Fibroblast of lung (primary cell): Measurements from ENCODE around the gene NDUFAF8. TPM values are rescaled to one million over a fixed set of nuclear protein-coding genes. Genes with fewer than 3 reads are reported as not detected.

ENCODE experiments used
- DNase-seq, 2 donors: peaks; one replicate each; pipeline versions ENCODE4 v3.0.0 to v3.0.0-alpha.2; 2010; ENCODE audit warnings: low read depth in 2 of 2
- H2AFZ ChIP-seq: 2 replicates; pipeline ENCODE4 v1.5.1; 2012; ENCODE audit warnings: low read length, control low read depth, inconsistent platforms
- H3K27ac ChIP-seq: 2 replicates; pipeline ENCODE4 v1.5.1; 2011; ENCODE audit warnings: low read length, control low read depth; ENCODE audit not compliant: insufficient read depth
- H3K27me3 ChIP-seq: 2 replicates; pipeline ENCODE4 v1.5.1; 2011; ENCODE audit warnings: mild to moderate bottlenecking, low read length; ENCODE audit not compliant: control insufficient read depth, insufficient read depth
- H3K36me3 ChIP-seq: 2 replicates; pipeline ENCODE4 v1.5.1; 2011; ENCODE audit warnings: low read length; ENCODE audit not compliant: control insufficient read depth, insufficient read depth
- H3K4me1 ChIP-seq: 2 replicates; pipeline ENCODE4 v1.5.1; 2011; ENCODE audit warnings: low read length; ENCODE audit not compliant: control insufficient read depth, insufficient read depth; ENCODE audit errors: extremely low read depth
- H3K4me2 ChIP-seq: 2 replicates; pipeline ENCODE4 v1.5.1; 2011; ENCODE audit warnings: low read length, control low read depth; ENCODE audit not compliant: insufficient read depth; ENCODE audit errors: extremely low read depth
- H3K4me3 ChIP-seq, 4 experiments: fragments of 200-600 bp in 1 of 4; sonication (generic) in 1 of 4; replicated peaks in 1 of 4; 2 replicates each; pipeline ENCODE4 v1.5.1; 2011 to 2016; ENCODE audit warnings: low read length in 4 of 4, low read depth in 3 of 4, mild to moderate bottlenecking in 3 of 4, control low read depth in 2 of 4, inconsistent platforms in 1 of 4, mixed read lengths in 1 of 4; ENCODE audit not compliant: insufficient read depth in 1 of 4; ENCODE audit errors: control extremely low read depth in 1 of 4
- H3K79me2 ChIP-seq: 2 replicates; pipeline ENCODE4 v1.5.1; 2012; ENCODE audit warnings: mild to moderate bottlenecking, low read length, inconsistent platforms; ENCODE audit not compliant: control insufficient read depth, insufficient read depth
- H3K9ac ChIP-seq: 2 replicates; pipeline ENCODE4 v1.5.1; 2011; ENCODE audit warnings: mild to moderate bottlenecking, low read length, control low read depth; ENCODE audit not compliant: insufficient read depth
- H3K9me3 ChIP-seq: 2 replicates; pipeline ENCODE4 v1.5.1; 2012; ENCODE audit warnings: low read depth, low read length; ENCODE audit not compliant: control insufficient read depth, insufficient read depth
- H4K20me1 ChIP-seq: 2 replicates; pipeline ENCODE4 v1.5.1; 2011; ENCODE audit warnings: low read length; ENCODE audit not compliant: control insufficient read depth, insufficient read depth; ENCODE audit errors: extremely low read depth
- EZH2 ChIP-seq: IDR thresholded peaks from 2 replicates; pipeline ENCODE4 v1.5.1; 2012; ENCODE audit warnings: low read length, control low read depth, mild to moderate bottlenecking; ENCODE audit errors: missing control alignments
- polyA plus RNA-seq, 2 donors: library from polyadenylated mRNA; depleted of rRNA in 1 of 2; stranded (reverse) in 1 of 2; unstranded in 1 of 2; fragments of >200 nt; gene quantifications; 2 replicates each; pipeline ENCODE4 v1.2.1, GENCODE V29; 2011 to 2012; ENCODE audit warnings: missing spikeins in 1 of 2
- total RNA-seq: library from RNA; depleted of rRNA; stranded (reverse); fragments of >200 nt; gene quantifications from 2 replicates; pipeline ENCODE4 v1.2.1, GENCODE V29; 2014
- TF ChIP-seq, protein P1 (sequence below), 2 donors: IDR thresholded peaks in 1 of 2; conservative IDR thresholded peaks in 1 of 2; 1 replicate in 1 of 2; 2 replicates in 1 of 2; pipeline ENCODE4 v1.5.1; 2011 to 2012; ENCODE audit warnings: low read length in 2 of 2, control low read depth in 1 of 2, inconsistent platforms in 1 of 2, low read depth in 1 of 2, mild to moderate bottlenecking in 1 of 2

Gene NDUFAF8
- total and polyA plus RNA-seq, 2 donors (not counting 1 experiment from before 2014, with no cell fraction given), result 41.9 to 102 TPM

DNA sequence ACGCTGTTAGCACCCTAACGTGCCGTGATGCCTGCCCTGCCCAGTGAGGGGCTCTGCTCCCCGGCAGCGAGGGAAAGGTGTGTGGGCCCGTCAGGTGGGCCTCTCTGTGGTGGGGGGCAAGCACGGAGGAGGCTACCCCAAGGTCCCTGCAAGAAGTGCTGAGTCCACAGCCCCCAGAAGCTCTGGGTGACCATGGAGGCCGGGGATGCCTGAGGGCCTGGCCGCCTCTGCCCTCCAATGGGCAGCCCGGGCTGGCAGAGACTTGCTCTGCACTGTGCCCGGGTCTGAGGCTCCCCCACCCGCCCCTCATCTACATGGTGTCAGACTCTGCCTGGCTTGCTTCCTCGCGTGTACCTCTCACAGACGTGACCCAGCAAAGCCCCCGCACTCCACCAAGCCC lies 43.8 kb downstream of the NDUFAF8 start:
- DNase-seq, result no peak

DNA sequence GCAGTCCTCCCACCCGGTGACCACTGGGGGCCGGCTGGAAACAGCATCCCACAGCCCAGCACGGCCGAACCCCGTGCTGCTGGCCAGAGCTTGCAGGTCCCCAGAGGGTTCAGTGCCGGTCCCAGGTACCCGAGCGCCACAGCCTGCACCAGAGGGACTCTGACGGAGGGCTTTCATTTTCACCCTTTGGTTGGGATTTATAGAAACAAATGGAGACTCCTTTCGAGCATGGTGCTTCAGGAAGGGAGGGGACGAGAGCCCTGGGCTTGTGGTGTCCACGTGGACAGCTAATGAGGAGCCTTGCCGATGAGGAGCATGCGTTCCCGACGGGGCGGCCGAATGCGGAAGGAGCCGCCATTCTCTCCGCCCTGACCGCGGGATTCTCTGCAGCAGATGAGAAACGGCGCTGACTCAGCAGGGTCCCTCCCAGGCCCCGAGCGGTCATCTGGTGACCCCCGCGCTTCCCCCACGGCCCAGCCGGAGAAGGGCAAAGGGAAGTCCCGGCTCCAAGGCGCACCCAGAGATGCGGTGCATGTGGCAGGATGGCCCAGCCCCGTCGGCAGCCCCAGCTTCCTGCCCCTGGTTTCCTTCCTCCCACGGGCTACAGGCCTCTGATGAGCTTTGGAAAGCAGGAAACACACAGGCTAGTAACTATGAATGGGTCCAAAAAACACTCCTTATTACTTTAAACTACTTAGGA lies 46.2 kb downstream of the NDUFAF8 start:
- H3K9ac ChIP-seq, result peak overlapping the region; percentile 61
- H3K27me3 ChIP-seq, result no peaks in the 10 kb centered on the region
- peak overlapping the region; percentile 59 for H3K27ac ChIP-seq
- H3K4me3 ChIP-seq, result no peak overlapping the region
- H3K4me2 ChIP-seq, result no peak overlapping the region
- peak; percentile 21 to 34 for DNase-seq
- TF ChIP-seq EZH2, result no peak
- TF ChIP-seq, protein P1, sequence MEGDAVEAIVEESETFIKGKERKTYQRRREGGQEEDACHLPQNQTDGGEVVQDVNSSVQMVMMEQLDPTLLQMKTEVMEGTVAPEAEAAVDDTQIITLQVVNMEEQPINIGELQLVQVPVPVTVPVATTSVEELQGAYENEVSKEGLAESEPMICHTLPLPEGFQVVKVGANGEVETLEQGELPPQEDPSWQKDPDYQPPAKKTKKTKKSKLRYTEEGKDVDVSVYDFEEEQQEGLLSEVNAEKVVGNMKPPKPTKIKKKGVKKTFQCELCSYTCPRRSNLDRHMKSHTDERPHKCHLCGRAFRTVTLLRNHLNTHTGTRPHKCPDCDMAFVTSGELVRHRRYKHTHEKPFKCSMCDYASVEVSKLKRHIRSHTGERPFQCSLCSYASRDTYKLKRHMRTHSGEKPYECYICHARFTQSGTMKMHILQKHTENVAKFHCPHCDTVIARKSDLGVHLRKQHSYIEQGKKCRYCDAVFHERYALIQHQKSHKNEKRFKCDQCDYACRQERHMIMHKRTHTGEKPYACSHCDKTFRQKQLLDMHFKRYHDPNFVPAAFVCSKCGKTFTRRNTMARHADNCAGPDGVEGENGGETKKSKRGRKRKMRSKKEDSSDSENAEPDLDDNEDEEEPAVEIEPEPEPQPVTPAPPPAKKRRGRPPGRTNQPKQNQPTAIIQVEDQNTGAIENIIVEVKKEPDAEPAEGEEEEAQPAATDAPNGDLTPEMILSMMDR (conservative IDR thresholded peaks at IDR 0.05 in 1 of 2, IDR thresholded peaks at IDR 0.05 in 1 of 2; ENCODE audit: low read depth in 1 of 2, low read length in 2 of 2), result no peak
- H2AFZ ChIP-seq, result no peak overlapping the region
- peaks cover 11% of the 10 kb centered on the region for H3K36me3 ChIP-seq
- H4K20me1 ChIP-seq, result no peaks in the 10 kb centered on the region
- H3K79me2 ChIP-seq, result peaks cover 18% of the 10 kb centered on the region
- H3K9me3 ChIP-seq, result no peaks in the 10 kb centered on the region
- no peaks in the 10 kb centered on the region for H3K4me1 ChIP-seq

More for the DNA sequence above, 43.8 kb downstream of the NDUFAF8 start:
- Histone ChIP-seq H4K20me1 (no peaks in the 10 kb centered on the region), H3K27me3 (no peaks in the 10 kb centered on the region), H3K4me2 (no peak overlapping the region), H3K79me2 (peaks cover 9% of the 10 kb centered on the region), H3K4me1 (peaks cover 5% of the 10 kb centered on the region), H3K9me3 (no peaks in the 10 kb centered on the region), H3K4me3 (no peak overlapping the region), H3K36me3 (peaks cover 14% of the 10 kb centered on the region), H3K9ac (no peak overlapping the region), H2AFZ (no peak overlapping the region), H3K27ac (no peak overlapping the region)
- TF ChIP-seq EZH2, result no peak
- TF ChIP-seq, protein P1 (conservative IDR thresholded peaks at IDR 0.05 in 1 of 2, IDR thresholded peaks at IDR 0.05 in 1 of 2; ENCODE audit: low read depth in 1 of 2, low read length in 2 of 2), result no peak

DNA sequence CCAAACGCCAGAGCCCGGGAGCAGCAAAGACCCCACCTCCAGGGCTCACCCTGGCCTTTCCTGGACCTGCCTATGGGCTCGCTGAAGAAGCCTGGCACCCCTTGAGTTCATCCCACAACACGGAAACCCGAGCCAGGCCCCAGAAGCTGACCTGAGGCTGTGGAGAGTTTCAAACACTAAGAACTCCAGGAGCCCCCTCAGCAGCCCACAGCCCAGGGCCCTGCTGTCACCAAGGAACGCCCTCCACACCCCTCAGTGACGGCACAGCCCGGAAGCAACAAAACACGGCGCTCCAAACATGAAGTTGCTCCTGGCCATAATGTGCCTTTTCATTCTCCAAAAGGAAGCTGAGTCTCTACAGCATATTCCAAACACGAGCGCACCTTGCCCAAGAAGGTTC lies 46.8 kb downstream of the NDUFAF8 start:
- Histone ChIP-seq H4K20me1 (no peaks in the 10 kb centered on the region), H3K36me3 (peaks cover 12% of the 10 kb centered on the region), H3K9me3 (no peaks in the 10 kb centered on the region), H2AFZ (no peak overlapping the region), H3K9ac (peak overlapping the region; percentile 61), H3K27ac (peak overlapping the region; percentile 59), H3K4me2 (no peak overlapping the region), H3K27me3 (no peaks in the 10 kb centered on the region), H3K4me1 (no peaks in the 10 kb centered on the region), H3K4me3 (no peak overlapping the region), H3K79me2 (peaks cover 22% of the 10 kb centered on the region)
- no peak for DNase-seq
- TF ChIP-seq, protein P1 (conservative IDR thresholded peaks at IDR 0.05 in 1 of 2, IDR thresholded peaks at IDR 0.05 in 1 of 2; ENCODE audit: low read depth in 1 of 2, low read length in 2 of 2), result no peak
- no peak for TF ChIP-seq EZH2
